Activated naive CD4-positive, alpha-beta T cell treated with anti-CD3 and anti-CD28 coated beads, Interleukin-2, amount 10 ng/mL, durations not matched to agents 7 days and 5 days (primary cell): ENCODE data around the gene ZNF787.

ENCODE experiments used
- CTCF ChIA-PET: fragments of 350-600 bp; sonication (Branson Sonifier 250); formaldehyde crosslinking; loops from one replicate; lab custom pipeline; 2021; ENCODE audit warnings: antibody characterized with exemption; lab: Charles Lee
- DNase-seq: peaks from one replicate; pipeline ENCODE4 v3.0.0-alpha.2; 2020
- H3K27ac Mint-ChIP-seq: one replicate; pipeline ENCODE4 v1.8.0; 2021; ENCODE audit warnings: mild to moderate bottlenecking, moderate library complexity, mixed read lengths
- H3K27me3 Mint-ChIP-seq: one replicate; pipeline ENCODE4 v1.8.0; 2021; ENCODE audit warnings: mild to moderate bottlenecking, mixed read lengths
- H3K36me3 Mint-ChIP-seq: one replicate; pipeline ENCODE4 v1.8.0; 2021; ENCODE audit warnings: mixed read lengths
- H3K4me1 Mint-ChIP-seq: one replicate; pipeline ENCODE4 v1.8.0; 2021; ENCODE audit warnings: mixed read lengths
- H3K4me3 Mint-ChIP-seq: one replicate; pipeline ENCODE4 v1.8.0; 2021; ENCODE audit warnings: mild to moderate bottlenecking, moderate library complexity, mixed read lengths
- H3K9me3 Mint-ChIP-seq: one replicate; pipeline ENCODE4 v1.8.0; 2021; ENCODE audit warnings: mixed read lengths

ZNF787 gene

DNA sequence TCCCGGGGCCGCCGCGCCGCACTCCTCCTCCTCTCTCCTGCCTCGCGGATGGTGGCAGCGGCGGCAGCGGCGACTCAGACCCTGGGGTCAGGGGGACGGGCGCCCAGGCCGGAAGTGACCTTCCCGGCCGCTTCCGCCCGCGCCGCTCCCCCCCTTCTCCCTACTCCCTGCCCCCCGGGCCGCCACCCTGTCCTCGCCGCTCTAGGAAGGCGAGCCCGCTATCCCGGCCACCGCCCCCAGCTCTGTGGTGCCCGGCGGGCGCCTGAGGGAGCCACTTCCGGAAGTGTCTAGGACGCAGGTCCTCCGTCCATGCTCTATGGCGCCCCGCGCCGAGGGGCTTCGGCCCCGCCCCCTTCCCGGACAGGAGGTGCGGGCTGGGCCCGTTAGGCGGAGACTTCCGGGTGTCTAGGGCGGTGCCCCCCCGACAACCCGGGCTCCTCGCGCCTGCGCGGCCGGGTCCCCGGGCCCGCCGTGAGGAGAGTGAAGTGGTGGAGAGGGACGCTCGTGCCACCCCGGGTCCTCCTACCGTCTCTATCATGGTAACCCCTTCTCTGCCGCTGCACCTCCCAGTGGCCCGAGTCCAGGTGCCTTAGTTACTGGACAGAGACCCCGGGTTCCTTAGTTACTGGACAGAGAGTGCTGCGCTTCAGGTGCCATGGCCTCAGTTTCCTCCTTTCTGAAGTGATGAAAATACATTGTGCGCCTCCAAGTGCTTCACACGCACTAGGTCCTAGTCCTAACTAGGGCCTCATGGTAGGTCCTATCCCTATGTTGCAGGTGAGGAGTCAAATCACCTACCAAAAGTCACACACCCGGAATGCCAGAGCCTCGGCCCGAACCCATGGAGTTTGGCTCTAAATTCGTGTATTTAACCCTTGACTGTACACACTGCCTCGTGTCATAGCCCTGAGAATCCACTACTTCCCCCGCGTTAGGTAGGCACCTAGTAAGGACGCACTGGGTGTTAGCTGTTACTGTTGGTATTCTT lies at the start of gene ZNF787:
ZNF787 (minus strand) TSS at position 116 of the 988 bp plus-strand sequence. CDS start 18,078 bp downstream, outside the sequence.
- CTCF ChIA-PET: no interaction called here
- H3K9me3 Mint-ChIP-seq: no peaks in the 10 kb centered on the region
- H3K4me3 Mint-ChIP-seq: peak within 1 kb of the TSS; percentile 87
- peaks cover 9% of the 10 kb centered on the region for H3K36me3 Mint-ChIP-seq
- H3K27ac Mint-ChIP-seq: peak within 1 kb of the TSS; percentile 97
- peak; percentile 97 for DNase-seq
- peaks cover 64% of the 10 kb centered on the region for H3K4me1 Mint-ChIP-seq
- no peaks in the 10 kb centered on the region for H3K27me3 Mint-ChIP-seq

DNA sequence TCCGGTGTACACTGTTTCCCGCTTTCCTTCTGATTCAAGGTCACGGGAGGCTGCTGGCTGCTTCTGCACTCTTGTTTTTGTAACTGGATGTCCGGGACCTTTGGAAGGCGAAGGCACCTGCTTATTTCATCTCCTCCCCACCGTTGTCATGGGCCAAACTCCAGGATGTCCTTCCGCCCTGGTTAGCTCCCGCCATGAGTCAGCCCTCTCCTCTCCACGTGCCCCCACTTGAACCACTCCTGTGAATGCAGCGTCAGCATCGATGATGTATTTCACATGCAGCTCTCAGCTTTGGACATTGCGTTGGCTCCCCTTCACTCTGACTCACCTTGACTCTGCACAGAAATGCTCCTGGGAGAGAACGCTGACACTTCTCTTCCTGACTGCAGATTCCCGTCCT lies 49.2 kb upstream of the ZNF787 start:
- Mint-ChIP-seq H3K4me1 (no peaks in the 10 kb centered on the region), H3K27ac (no peak overlapping the region), H3K4me3 (no peak overlapping the region), H3K36me3 (no peaks in the 10 kb centered on the region), H3K27me3 (peaks cover 10% of the 10 kb centered on the region), H3K9me3 (no peaks in the 10 kb centered on the region)
- CTCF ChIA-PET: interaction anchor here (1.5 kb wide), 2 partner anchors 82 to 90 kb away, joined by 4 to 5 read pairs; no protein-coding TSS in a partner anchor
- no peak for DNase-seq

GRCh38 chr19:56167064-56167578 lies 46.0 kb upstream of the ZNF787 start:
- CTCF ChIA-PET: interaction anchor here (1.4 kb wide), 1 partner anchor 86 kb away, joined by 3 read pairs; no protein-coding TSS in a partner anchor
- H3K36me3 Mint-ChIP-seq: no peaks in the 10 kb centered on the region

DNA sequence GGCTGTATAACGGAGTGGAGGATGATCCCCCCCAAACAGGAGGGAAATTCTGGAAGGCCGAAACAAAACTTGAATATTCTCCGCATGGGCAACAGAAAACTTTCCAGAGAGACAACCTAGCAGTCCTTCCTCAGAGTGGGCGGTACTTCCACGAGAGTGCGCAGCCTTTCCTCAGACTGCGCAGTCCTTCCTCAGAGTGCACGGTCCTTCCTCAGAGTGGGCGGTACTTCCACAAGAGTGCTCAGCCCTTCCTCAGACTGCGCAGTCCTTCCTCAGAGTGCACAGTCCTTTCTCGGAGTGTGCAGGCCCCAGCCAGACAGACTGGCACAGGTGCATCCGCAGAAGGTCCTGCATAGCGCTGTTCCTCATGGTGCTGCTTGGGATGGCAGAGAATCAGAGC lies 42.0 kb upstream of the ZNF787 start:
- peaks cover 8% of the 10 kb centered on the region for H3K36me3 Mint-ChIP-seq
- H3K27ac Mint-ChIP-seq: no peak overlapping the region
- H3K27me3 Mint-ChIP-seq: no peaks in the 10 kb centered on the region
- CTCF ChIA-PET: no interaction called here
- H3K4me3 Mint-ChIP-seq: no peak overlapping the region
- no peaks in the 10 kb centered on the region for H3K9me3 Mint-ChIP-seq
- H3K4me1 Mint-ChIP-seq: peaks cover 16% of the 10 kb centered on the region
- DNase-seq: no peak

More at GRCh38 chr19:56167064-56167578, 46.0 kb upstream of the ZNF787 start:
- Mint-ChIP-seq H3K4me1 (peaks cover 13% of the 10 kb centered on the region), H3K27me3 (peaks cover 10% of the 10 kb centered on the region), H3K27ac (no peak overlapping the region), H3K9me3 (no peaks in the 10 kb centered on the region), H3K4me3 (no peak overlapping the region)
- no peak for DNase-seq

GRCh38 chr19:56162258-56162657 lies 41.2 kb upstream of the ZNF787 start:
- H3K4me1 Mint-ChIP-seq: peaks cover 16% of the 10 kb centered on the region
- CTCF ChIA-PET: no interaction called here
- H3K36me3 Mint-ChIP-seq: peaks cover 8% of the 10 kb centered on the region
- no peak for DNase-seq
- H3K9me3 Mint-ChIP-seq: no peaks in the 10 kb centered on the region
- no peak overlapping the region for H3K27ac Mint-ChIP-seq
- H3K27me3 Mint-ChIP-seq: no peaks in the 10 kb centered on the region
- no peak overlapping the region for H3K4me3 Mint-ChIP-seq

- no peak for DNase-seq
- no peak overlapping the region for H3K27ac Mint-ChIP-seq
- H3K9me3 Mint-ChIP-seq: no peaks in the 10 kb centered on the region
- peaks cover 16% of the 10 kb centered on the region for H3K4me1 Mint-ChIP-seq
- H3K27me3 Mint-ChIP-seq: no peaks in the 10 kb centered on the region
- H3K4me3 Mint-ChIP-seq: no peak overlapping the region
- CTCF ChIA-PET: no interaction called here
- H3K36me3 Mint-ChIP-seq: peaks cover 8% of the 10 kb centered on the region
Observed at GRCh38 chr19:56161534-56161933, 40.4 kb upstream of the ZNF787 start.

DNA sequence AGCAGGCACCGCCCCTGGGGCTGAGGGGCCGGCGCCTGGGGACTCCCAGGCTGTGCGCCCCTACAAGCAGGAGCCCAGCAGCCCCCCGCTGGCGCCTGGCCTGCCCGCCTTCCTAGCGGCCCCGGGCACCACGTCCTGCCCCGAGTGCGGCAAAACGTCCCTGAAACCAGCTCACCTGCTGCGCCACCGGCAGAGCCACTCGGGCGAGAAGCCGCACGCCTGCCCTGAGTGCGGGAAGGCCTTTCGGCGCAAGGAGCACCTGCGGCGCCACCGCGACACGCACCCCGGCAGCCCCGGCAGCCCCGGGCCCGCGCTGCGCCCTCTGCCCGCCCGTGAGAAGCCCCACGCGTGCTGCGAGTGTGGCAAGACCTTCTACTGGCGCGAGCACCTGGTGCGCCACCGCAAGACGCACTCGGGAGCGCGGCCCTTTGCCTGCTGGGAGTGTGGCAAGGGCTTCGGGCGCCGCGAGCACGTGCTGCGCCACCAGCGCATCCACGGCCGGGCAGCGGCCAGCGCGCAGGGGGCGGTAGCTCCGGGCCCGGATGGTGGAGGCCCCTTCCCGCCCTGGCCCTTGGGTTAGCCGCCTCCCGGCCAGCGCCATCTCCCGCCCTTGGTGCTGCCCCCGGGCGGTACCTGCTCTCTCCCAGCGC lies 38.7 kb upstream of the ZNF787 start:
- H3K9me3 Mint-ChIP-seq: no peaks in the 10 kb centered on the region
- no peaks in the 10 kb centered on the region for H3K27me3 Mint-ChIP-seq
- H3K4me1 Mint-ChIP-seq: peaks cover 14% of the 10 kb centered on the region
- CTCF ChIA-PET: no interaction called here
- no peak for DNase-seq
- H3K27ac Mint-ChIP-seq: no peak overlapping the region
- H3K4me3 Mint-ChIP-seq: no peak overlapping the region
- H3K36me3 Mint-ChIP-seq: peaks cover 8% of the 10 kb centered on the region

DNA sequence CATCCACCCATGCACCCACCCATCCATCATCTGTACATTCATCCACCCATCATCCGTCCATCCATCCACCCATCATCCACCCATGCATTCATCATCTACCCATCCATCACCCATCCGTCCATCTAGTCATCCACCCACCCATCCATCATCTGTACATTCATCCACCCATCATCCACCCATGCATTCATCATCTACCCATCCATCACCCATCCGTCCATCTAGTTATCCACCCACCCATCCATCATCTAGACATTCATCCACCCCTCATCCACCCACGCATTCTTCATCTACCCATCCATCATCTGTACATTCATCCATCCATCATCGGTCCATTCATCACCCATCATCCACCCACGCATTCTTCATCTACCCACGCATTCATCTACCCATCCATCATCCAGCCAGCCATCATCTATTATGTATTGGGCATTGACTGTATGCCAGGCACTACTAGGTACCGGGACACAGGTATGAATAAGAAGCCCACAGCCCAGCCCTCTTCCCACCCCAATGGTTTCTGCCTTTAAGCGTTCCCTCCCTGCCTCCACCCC lies 38.0 kb upstream of the ZNF787 start:
- CTCF ChIA-PET: no interaction called here
- H3K36me3 Mint-ChIP-seq: peaks cover 8% of the 10 kb centered on the region
- no peak overlapping the region for H3K27ac Mint-ChIP-seq
- no peaks in the 10 kb centered on the region for H3K9me3 Mint-ChIP-seq
- peaks cover 11% of the 10 kb centered on the region for H3K4me1 Mint-ChIP-seq
- DNase-seq: no peak
- H3K4me3 Mint-ChIP-seq: no peak overlapping the region
- no peaks in the 10 kb centered on the region for H3K27me3 Mint-ChIP-seq

DNA sequence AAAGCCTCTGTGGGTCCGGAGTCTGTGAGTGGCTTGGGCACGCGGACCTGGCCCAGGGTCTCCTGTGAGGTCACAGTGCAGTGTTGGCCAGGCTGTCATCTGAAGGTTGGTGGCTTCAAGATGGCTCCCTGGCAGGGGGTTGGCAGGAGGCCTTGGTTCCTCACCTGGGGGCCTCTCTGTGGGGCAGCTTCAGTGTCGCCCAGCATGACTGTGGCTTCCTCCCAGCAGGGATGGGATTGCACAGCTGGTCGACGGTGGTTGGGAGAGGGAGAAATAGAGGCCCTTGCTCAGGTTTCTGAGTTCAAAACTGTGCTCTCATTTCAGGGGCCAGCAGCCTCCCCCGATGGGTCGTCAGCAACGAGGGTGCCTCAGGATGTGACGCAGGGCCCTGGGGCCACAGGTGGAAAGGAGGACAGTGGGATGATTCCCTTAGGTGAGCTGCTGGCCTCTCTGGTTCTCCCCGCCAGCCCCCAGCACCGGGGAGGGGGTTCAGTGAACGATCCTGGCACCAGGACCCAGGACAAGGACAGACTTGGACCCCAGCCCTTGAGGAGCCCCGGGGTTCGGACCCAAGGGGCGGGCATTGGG lies 37.2 kb upstream of the ZNF787 start:
- H3K27me3 Mint-ChIP-seq: no peaks in the 10 kb centered on the region
- H3K36me3 Mint-ChIP-seq: peaks cover 9% of the 10 kb centered on the region
- DNase-seq: no peak
- H3K9me3 Mint-ChIP-seq: no peaks in the 10 kb centered on the region
- CTCF ChIA-PET: interaction anchor here (1.1 to 1.3 kb wide), 2 partner anchors 15 to 95 kb away, joined by 3 to 4 read pairs; no protein-coding TSS in a partner anchor
- peaks cover 15% of the 10 kb centered on the region for H3K4me1 Mint-ChIP-seq
- H3K4me3 Mint-ChIP-seq: no peak overlapping the region
- no peak overlapping the region for H3K27ac Mint-ChIP-seq

DNA sequence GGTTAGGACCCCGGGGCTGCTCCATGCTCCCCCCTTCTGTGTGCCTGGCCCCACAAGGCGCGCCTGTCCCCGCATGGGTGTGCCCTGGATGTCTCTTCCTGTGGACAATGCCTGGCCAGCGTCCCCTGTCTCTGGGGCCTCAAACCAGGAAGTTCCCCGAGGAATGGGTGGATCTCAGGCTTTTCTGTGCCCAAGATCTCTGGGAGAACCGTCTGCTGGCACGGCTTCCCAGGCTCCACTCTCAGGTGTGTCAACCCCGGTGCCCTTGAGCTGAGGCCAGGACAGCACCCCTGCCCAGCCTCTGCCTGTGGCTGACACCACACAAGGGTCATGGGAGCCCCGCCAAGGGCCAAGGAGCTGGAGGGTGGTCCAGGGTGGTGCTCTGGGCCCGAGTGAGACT lies 35.7 kb upstream of the ZNF787 start:
- Mint-ChIP-seq H3K36me3 (peaks cover 9% of the 10 kb centered on the region), H3K4me1 (peaks cover 12% of the 10 kb centered on the region), H3K27me3 (no peaks in the 10 kb centered on the region), H3K9me3 (no peaks in the 10 kb centered on the region), H3K27ac (no peak overlapping the region), H3K4me3 (no peak overlapping the region)
- CTCF ChIA-PET: interaction anchor here (3.0 kb wide), 1 partner anchor 96 kb away, joined by 14 read pairs; no protein-coding TSS in a partner anchor
- no peak for DNase-seq

- Mint-ChIP-seq H3K4me3 (no peak overlapping the region), H3K36me3 (peaks cover 12% of the 10 kb centered on the region), H3K27me3 (no peaks in the 10 kb centered on the region), H3K9me3 (no peaks in the 10 kb centered on the region), H3K27ac (no peak overlapping the region), H3K4me1 (peaks cover 12% of the 10 kb centered on the region)
- CTCF ChIA-PET: interaction anchor here (0.5 to 3.0 kb wide), 3 partner anchors 12 to 159 kb away, joined by 3 to 14 read pairs (median 6); no protein-coding TSS in a partner anchor
- DNase-seq: no peak
Observed at GRCh38 chr19:56155124-56155687, 34.1 kb upstream of the ZNF787 start.

GRCh38 chr19:56153507-56153906 lies 32.4 kb upstream of the ZNF787 start:
- DNase-seq: no peak
- Mint-ChIP-seq H3K4me1 (peaks cover 12% of the 10 kb centered on the region), H3K36me3 (peaks cover 14% of the 10 kb centered on the region), H3K4me3 (no peak overlapping the region), H3K27ac (no peak overlapping the region), H3K9me3 (no peaks in the 10 kb centered on the region), H3K27me3 (no peaks in the 10 kb centered on the region)
- CTCF ChIA-PET: interaction anchor here (0.6 to 1.3 kb wide), 3 partner anchors 11 to 113 kb away, joined by 3 to 5 read pairs (median 3); no protein-coding TSS in a partner anchor

DNA sequence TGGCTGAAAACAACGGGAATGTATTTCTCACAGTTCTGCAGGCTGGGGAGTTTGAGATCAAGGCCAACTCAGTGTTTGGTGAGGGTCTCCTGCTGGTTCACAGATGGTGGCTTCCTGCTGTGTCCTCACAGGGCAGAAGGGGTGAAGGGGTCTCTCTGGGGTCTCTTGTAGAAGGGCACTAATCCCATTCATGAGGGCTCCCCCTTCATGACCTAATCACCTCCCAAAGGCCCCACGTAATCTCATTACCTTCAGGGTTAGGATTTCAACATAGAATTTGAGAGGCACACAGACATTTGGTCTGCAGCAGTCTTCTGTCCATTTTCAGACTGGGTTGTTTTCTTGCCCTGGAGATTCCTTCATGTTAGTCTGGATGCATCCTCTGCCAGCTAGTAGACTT lies 31.5 kb upstream of the ZNF787 start:
- H3K27ac Mint-ChIP-seq: no peak overlapping the region
- peaks cover 12% of the 10 kb centered on the region for H3K4me1 Mint-ChIP-seq
- no peaks in the 10 kb centered on the region for H3K9me3 Mint-ChIP-seq
- no peak overlapping the region for H3K4me3 Mint-ChIP-seq
- CTCF ChIA-PET: interaction anchor here (0.6 to 1.3 kb wide), 3 partner anchors 10 to 113 kb away, joined by 3 to 5 read pairs (median 3); no protein-coding TSS in a partner anchor
- no peaks in the 10 kb centered on the region for H3K27me3 Mint-ChIP-seq
- no peak for DNase-seq
- peaks cover 19% of the 10 kb centered on the region for H3K36me3 Mint-ChIP-seq
